Trophoblast cell (in vitro differentiated cells and primary cell): ENCODE results near the gene OR6K2.
"Not testable (repeated sequence)": the region's sequence is repeated elsewhere in the genome, so short reads cannot be mapped to it uniquely, and the experiment has no call there.

Source experiments
- DNase-seq, 2 donors: peaks; one replicate each; pipeline ENCODE4 v3.0.0-alpha.2; 2016
- H2AFZ ChIP-seq: 2 replicates; pipeline ENCODE4 v1.6.1; 2013; ENCODE audit warnings: low read length, moderate library complexity, mild to moderate bottlenecking; ENCODE audit not compliant: insufficient read depth, poor library complexity
- H2AK5ac ChIP-seq: 2 replicates; pipeline ENCODE4 v1.6.1; 2013; ENCODE audit warnings: mild to moderate bottlenecking, low read length
- H2BK120ac ChIP-seq: 2 replicates; pipeline ENCODE4 v1.6.1; 2013; ENCODE audit warnings: low read length, mild to moderate bottlenecking, moderate library complexity; ENCODE audit not compliant: insufficient read depth, poor library complexity
- H2BK12ac ChIP-seq: 2 replicates; pipeline ENCODE4 v1.6.1; 2013; ENCODE audit warnings: mild to moderate bottlenecking, low read length, moderate library complexity
- H2BK5ac ChIP-seq: 2 replicates; pipeline ENCODE4 v1.6.1; 2013; ENCODE audit warnings: low read length, low read depth, moderate library complexity, mild to moderate bottlenecking; ENCODE audit not compliant: poor library complexity
- H3K14ac ChIP-seq: 2 replicates; pipeline ENCODE4 v1.6.1; 2013; ENCODE audit warnings: mild to moderate bottlenecking, low read length
- H3K18ac ChIP-seq: 2 replicates; pipeline ENCODE4 v1.6.1; 2013; ENCODE audit warnings: mild to moderate bottlenecking, low read length
- H3K23ac ChIP-seq: 2 replicates; pipeline ENCODE4 v1.6.1; 2013; ENCODE audit warnings: low read length
- H3K27ac ChIP-seq: 2 replicates; pipeline ENCODE4 v1.5.1; 2013; ENCODE audit warnings: low read depth, mild to moderate bottlenecking, inconsistent platforms, low read length, moderate library complexity
- H3K27me3 ChIP-seq: 2 replicates; pipeline ENCODE4 v1.6.1; 2013; ENCODE audit warnings: inconsistent platforms, mild to moderate bottlenecking, low read length, moderate library complexity; ENCODE audit not compliant: insufficient read depth
- H3K36me3 ChIP-seq, 2 experiments: 1 replicate in 1 of 2; 2 replicates in 1 of 2; pipeline ENCODE4 v1.6.1; 2013; ENCODE audit warnings: low read length in 2 of 2, mild to moderate bottlenecking in 2 of 2, moderate library complexity in 1 of 2; ENCODE audit not compliant: insufficient read depth in 2 of 2, control insufficient read depth in 1 of 2
- H3K4ac ChIP-seq: 2 replicates; pipeline ENCODE4 v1.6.1; 2013; ENCODE audit warnings: low read depth, mild to moderate bottlenecking, low read length, moderate library complexity
- H3K4me1 ChIP-seq, 2 experiments: 1 replicate in 1 of 2; 2 replicates in 1 of 2; pipeline ENCODE4 v1.6.1; 2013; ENCODE audit warnings: low read length in 2 of 2, mild to moderate bottlenecking in 2 of 2, moderate library complexity in 1 of 2; ENCODE audit not compliant: insufficient read depth in 2 of 2, control insufficient read depth in 1 of 2
- H3K4me2 ChIP-seq: 2 replicates; pipeline ENCODE4 v1.6.1; 2013; ENCODE audit warnings: inconsistent platforms, mild to moderate bottlenecking, low read length, moderate library complexity
- H3K4me3 ChIP-seq: 2 replicates; pipeline ENCODE4 v1.5.1; 2013; ENCODE audit warnings: mild to moderate bottlenecking, low read depth, low read length, inconsistent platforms
- H3K79me1 ChIP-seq: one replicate; pipeline ENCODE4 v1.6.1; 2013; ENCODE audit warnings: low read length
- H3K79me2 ChIP-seq: 2 replicates; pipeline ENCODE4 v1.6.1; 2013; ENCODE audit warnings: low read length, mild to moderate bottlenecking; ENCODE audit not compliant: control insufficient read depth, insufficient read depth, poor library complexity
- H3K9ac ChIP-seq: 2 replicates; pipeline ENCODE4 v1.6.1; 2013; ENCODE audit warnings: mild to moderate bottlenecking, low read length
- H3K9me3 ChIP-seq: 2 replicates; pipeline ENCODE4 v1.6.1; 2013; ENCODE audit warnings: low read depth, mild to moderate bottlenecking, control low read depth, inconsistent platforms, low read length; ENCODE audit not compliant: insufficient read depth
- H4K12ac ChIP-seq: 2 replicates; pipeline ENCODE4 v1.6.1; 2013; ENCODE audit warnings: low read depth, mild to moderate bottlenecking, low read length, moderate library complexity
- H4K8ac ChIP-seq: 2 replicates; pipeline ENCODE4 v1.6.1; 2013; ENCODE audit warnings: low read depth, mild to moderate bottlenecking, low read length, moderate library complexity
- H4K91ac ChIP-seq: one replicate; pipeline ENCODE4 v1.6.1; 2013; ENCODE audit warnings: low read depth, mild to moderate bottlenecking, low read length, moderate library complexity
- WGBS: extraction: QIAGEN DNeasy Blood & Tissue Kit; methylation state at CpG from one replicate; pipeline ENCODE4 v1.1.7; 2013; ENCODE audit warnings: missing lambda C conversion rate; ENCODE audit not compliant: insufficient read length, insufficient coverage; ENCODE audit errors: extremely low coverage; 5-methylcytosine and 5-hydroxymethylcytosine counted together

OR6K2 gene

DNA sequence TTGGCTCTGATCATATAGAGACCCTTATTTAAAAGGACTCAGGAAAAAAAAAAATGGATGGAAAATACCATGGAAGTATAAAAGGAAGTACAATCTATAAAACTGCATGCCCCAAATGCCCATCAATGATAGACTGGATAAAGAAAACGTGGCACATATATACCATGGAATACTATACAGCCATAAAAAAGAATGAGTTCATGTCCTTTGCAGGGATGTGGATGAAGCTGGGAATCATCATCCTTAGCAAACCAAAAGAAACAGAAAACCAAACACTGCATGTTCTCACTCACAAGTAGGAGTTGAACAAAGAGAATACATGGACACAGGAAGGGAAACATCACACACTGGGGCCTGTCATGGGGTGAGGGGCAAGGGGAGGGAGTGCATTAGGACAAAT lies 9.3 kb downstream of the OR6K2 start:
- not testable (repeated sequence) for H3K27ac ChIP-seq, H2AK5ac ChIP-seq, H3K14ac ChIP-seq, H3K4me3 ChIP-seq, H4K12ac ChIP-seq, H3K36me3 ChIP-seq, H2BK120ac ChIP-seq, H4K8ac ChIP-seq, H3K18ac ChIP-seq, H3K23ac ChIP-seq, H3K9me3 ChIP-seq, H3K4me1 ChIP-seq, H3K79me2 ChIP-seq, H3K79me1 ChIP-seq, H3K4me2 ChIP-seq, H2BK12ac ChIP-seq, H2BK5ac ChIP-seq, H3K4ac ChIP-seq, H3K27me3 ChIP-seq, H4K91ac ChIP-seq, H3K9ac ChIP-seq, DNase-seq, H2AFZ ChIP-seq
- no CpG with 5 or more reads among the region's 1 CpG for WGBS

DNA sequence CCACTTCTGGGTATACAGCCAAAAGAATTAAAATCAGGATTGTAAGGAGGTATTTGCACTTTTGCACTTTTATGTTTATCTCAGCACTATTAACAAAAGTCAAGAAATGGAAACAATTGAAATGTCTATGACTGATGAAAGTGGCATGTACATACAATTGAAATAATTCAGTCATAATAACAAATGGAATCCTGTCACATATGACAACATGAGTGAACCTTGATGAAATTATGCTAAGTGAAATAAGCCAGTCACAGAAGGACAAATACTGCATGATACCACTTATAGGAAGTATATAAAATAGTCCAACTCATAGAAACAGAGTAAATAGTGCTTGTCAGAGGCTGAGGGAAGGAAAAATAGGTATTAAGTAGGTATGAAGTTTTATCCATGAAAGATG lies 10.6 kb downstream of the OR6K2 start:
- no peak overlapping the region for H3K4ac ChIP-seq
- no peak overlapping the region for H2BK120ac ChIP-seq
- H2AFZ ChIP-seq, result no peak overlapping the region
- H3K4me3 ChIP-seq, result no peak overlapping the region
- H3K4me2 ChIP-seq, result no peak overlapping the region
- H4K8ac ChIP-seq, result no peak overlapping the region
- no peak overlapping the region for H2BK5ac ChIP-seq
- H3K9ac ChIP-seq, result no peak overlapping the region
- no peaks in the 10 kb centered on the region for H3K9me3 ChIP-seq
- DNase-seq, result no peak
- H2AK5ac ChIP-seq, result no peak overlapping the region
- H3K18ac ChIP-seq, result no peak overlapping the region
- no peak overlapping the region for H3K27ac ChIP-seq
- no peak overlapping the region for H2BK12ac ChIP-seq
- no peaks in the 10 kb centered on the region for H3K79me2 ChIP-seq
- no peaks in the 10 kb centered on the region for H3K27me3 ChIP-seq
- no peaks in the 10 kb centered on the region for H3K79me1 ChIP-seq
- H3K4me1 ChIP-seq, result no peaks in the 10 kb centered on the region
- H4K12ac ChIP-seq, result no peak overlapping the region
- no peak overlapping the region for H3K14ac ChIP-seq
- no peaks in the 10 kb centered on the region for H3K36me3 ChIP-seq
- no peak overlapping the region for H3K23ac ChIP-seq
- no peak overlapping the region for H4K91ac ChIP-seq

DNA sequence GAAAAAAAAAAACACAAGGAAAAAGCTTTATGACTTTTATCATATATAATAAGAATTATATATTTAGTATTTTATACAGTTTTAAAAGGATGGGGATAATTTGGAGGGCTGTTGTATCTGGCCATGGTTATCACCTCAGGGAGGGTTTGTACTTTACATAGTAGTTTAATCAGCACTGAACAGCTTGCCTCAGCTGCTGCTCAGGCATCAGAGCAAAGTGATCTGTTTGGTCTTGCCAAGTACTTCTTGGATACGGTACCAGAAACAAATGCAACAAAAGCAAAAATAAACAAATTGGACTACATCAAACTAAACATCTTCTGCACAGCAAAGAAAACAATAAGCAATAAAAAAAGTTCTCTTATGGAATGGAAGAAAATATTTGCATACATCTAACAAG lies 11.3 kb downstream of the OR6K2 start:
- Histone ChIP-seq H3K9me3 (no peaks in the 10 kb centered on the region), H2AFZ (no peak overlapping the region), H3K14ac (no peak overlapping the region), H4K12ac (no peak overlapping the region), H3K9ac (no peak overlapping the region), H3K23ac (no peak overlapping the region), H3K79me1 (no peaks in the 10 kb centered on the region), H2BK5ac (no peak overlapping the region), H3K36me3 (no peaks in the 10 kb centered on the region), H3K27me3 (no peaks in the 10 kb centered on the region), H4K8ac (no peak overlapping the region), H2BK12ac (no peak overlapping the region), H4K91ac (no peak overlapping the region), H3K79me2 (no peaks in the 10 kb centered on the region), H2AK5ac (no peak overlapping the region), H2BK120ac (no peak overlapping the region), H3K4me3 (no peak overlapping the region), H3K4me1 (no peaks in the 10 kb centered on the region), H3K27ac (no peak overlapping the region), H3K4me2 (no peak overlapping the region), H3K18ac (no peak overlapping the region), H3K4ac (no peak overlapping the region)
- DNase-seq, result no peak
- WGBS, result no CpG with 5 or more reads among the region's 1 CpG

DNA sequence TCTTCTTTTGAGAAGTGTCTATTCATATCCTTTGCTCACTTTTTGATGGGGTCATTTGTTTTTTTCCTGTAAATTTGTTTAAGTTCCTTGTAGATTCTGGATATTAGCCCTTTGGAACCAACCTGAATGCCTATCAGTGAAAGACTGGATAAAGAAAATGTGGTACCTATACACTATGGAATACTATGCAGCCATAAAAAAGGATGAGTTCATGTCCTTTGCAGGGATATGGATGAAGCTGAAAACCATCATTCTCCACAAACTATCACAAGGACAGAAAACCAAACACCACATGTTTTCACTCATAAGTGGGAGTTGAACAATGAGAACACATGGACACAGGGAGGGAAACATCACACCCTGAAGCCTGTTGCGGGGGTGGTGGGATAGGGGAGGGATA lies 12.1 kb downstream of the OR6K2 start:
- not testable (repeated sequence) for H3K27ac ChIP-seq, H3K9ac ChIP-seq, H3K36me3 ChIP-seq, H2BK5ac ChIP-seq, H2BK120ac ChIP-seq, H3K4me1 ChIP-seq, H3K79me2 ChIP-seq, H2AK5ac ChIP-seq, H2AFZ ChIP-seq, H4K8ac ChIP-seq, H3K23ac ChIP-seq, H4K91ac ChIP-seq, H3K4ac ChIP-seq, H4K12ac ChIP-seq, DNase-seq, H2BK12ac ChIP-seq, H3K4me3 ChIP-seq, H3K27me3 ChIP-seq, H3K18ac ChIP-seq, H3K9me3 ChIP-seq, H3K14ac ChIP-seq, H3K79me1 ChIP-seq, H3K4me2 ChIP-seq
- WGBS, result no CpG with 5 or more reads among the region's 1 CpG

DNA sequence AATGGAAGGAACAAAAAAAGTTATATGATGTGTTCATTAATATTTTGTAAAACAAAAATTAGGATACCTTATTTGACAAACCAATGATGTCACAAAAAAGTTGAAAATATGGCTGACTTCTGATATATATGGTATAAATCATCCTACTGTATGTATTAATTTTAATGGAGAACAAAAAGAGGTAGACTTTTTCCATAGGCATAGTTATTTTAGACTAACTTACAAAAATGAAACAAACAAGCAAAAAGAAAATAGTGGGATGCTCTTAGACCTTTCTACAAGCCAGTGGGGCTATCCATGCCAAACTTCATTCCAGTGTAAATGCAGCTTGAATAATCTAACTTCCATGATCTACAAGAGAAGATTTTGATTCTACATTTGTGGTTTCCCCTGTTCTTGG lies 13.4 kb downstream of the OR6K2 start:
- Histone ChIP-seq H2AFZ (no peak overlapping the region), H3K14ac (no peak overlapping the region), H3K4me3 (no peak overlapping the region), H3K18ac (no peak overlapping the region), H2AK5ac (no peak overlapping the region), H3K9me3 (no peaks in the 10 kb centered on the region), H2BK12ac (no peak overlapping the region), H4K91ac (no peak overlapping the region), H2BK120ac (no peak overlapping the region), H3K4ac (no peak overlapping the region), H3K79me2 (no peaks in the 10 kb centered on the region), H3K23ac (no peak overlapping the region), H4K8ac (no peak overlapping the region), H3K27ac (no peak overlapping the region), H3K27me3 (no peaks in the 10 kb centered on the region), H2BK5ac (no peak overlapping the region), H3K9ac (no peak overlapping the region), H3K36me3 (no peaks in the 10 kb centered on the region), H3K4me1 (no peaks in the 10 kb centered on the region), H3K4me2 (no peak overlapping the region), H3K79me1 (no peaks in the 10 kb centered on the region), H4K12ac (no peak overlapping the region)
- DNase-seq, result no peak
